Aorta (tissue), 5 donors: Measurements from ENCODE around the gene PRDM12. TPM values are rescaled to one million over a fixed set of nuclear protein-coding genes. Genes with fewer than 3 reads are reported as not detected.

Experiments
- ATAC-seq: fragments of 200-7000 bp; cut with Tn5 transposase; one replicate; pipeline ENCODE4 v1.9.1; 2022; ENCODE audit warnings: moderate library complexity; ENCODE audit not compliant: low FRiP score
- DNase-seq, 2 donors: peaks; one replicate each; pipeline ENCODE4 v3.0.0-alpha.2; 2020
- H3K27ac ChIP-seq, 2 donors: one replicate each; pipeline ENCODE4 v1.5.1; 2013; ENCODE audit warnings: low read length in 2 of 2, mild to moderate bottlenecking in 2 of 2, moderate library complexity in 2 of 2, control low read depth in 1 of 2, inconsistent platforms in 1 of 2, low read depth in 1 of 2
- H3K27me3 ChIP-seq, 2 donors: one replicate each; pipeline ENCODE4 v1.6.1; 2013; ENCODE audit warnings: control low read depth in 1 of 2, low read length in 1 of 2, mild to moderate bottlenecking in 1 of 2, moderate library complexity in 1 of 2; ENCODE audit not compliant: insufficient read depth in 2 of 2, control insufficient read depth in 1 of 2
- H3K36me3 ChIP-seq, 2 donors: one replicate each; pipeline ENCODE4 v1.6.1; 2013; ENCODE audit warnings: control low read depth in 1 of 2, low read length in 1 of 2, mild to moderate bottlenecking in 1 of 2; ENCODE audit not compliant: insufficient read depth in 2 of 2, control insufficient read depth in 1 of 2
- H3K4me1 ChIP-seq, 2 donors: one replicate each; pipeline ENCODE4 v1.6.1; 2013; ENCODE audit warnings: low read length in 2 of 2, control low read depth in 1 of 2, mild to moderate bottlenecking in 1 of 2, moderate library complexity in 1 of 2; ENCODE audit not compliant: insufficient read depth in 2 of 2, control insufficient read depth in 1 of 2
- H3K4me3 ChIP-seq, 2 donors: one replicate each; pipeline ENCODE4 v1.5.1; 2013; ENCODE audit warnings: low read length in 2 of 2, control low read depth in 1 of 2, mild to moderate bottlenecking in 1 of 2
- H3K9me3 ChIP-seq: one replicate; pipeline ENCODE4 v1.6.1; 2013; ENCODE audit warnings: mild to moderate bottlenecking, low read length; ENCODE audit not compliant: control insufficient read depth
- WGBS, 2 donors: extraction: QIAGEN DNeasy Blood & Tissue Kit; methylation state at CpG; one replicate each; pipeline ENCODE4 v1.1.7; 2013; 5-methylcytosine and 5-hydroxymethylcytosine counted together
- intact Hi-C, 2 donors: fragments of 100-400 bp; cut with DNase I; formaldehyde crosslinking; loops; one replicate each; pipeline versions ENCODE4 v1.14.2 to v1.15.0; 2022
- polyA plus RNA-seq, 2 donors: library from polyadenylated mRNA; stranded (reverse); fragments of 200-250 nt; gene quantifications; one replicate each; pipeline ENCODE4 v1.2.3, GENCODE V29; 2013
- total RNA-seq, 2 donors: library from RNA; stranded (reverse); fragmentation: NEBNext Ultra II Directional; extraction: Animal tissue kit (Norgen Biotek cat#: 25700); gene quantifications; one replicate each; pipeline ENCODE4 v1.2.1, GENCODE V29; 2021
- donor health status: healthy with polysubstance abuse.
- donor health status: Bipolar disorder and iron deficiency.
- donor health status: DM: no; HTN: no; CAD: no.
- donor health status: DM: no; HTN: no; CAD: no.
- donor health status: DM: yes; HTN: yes; CAD: no.

Gene PRDM12
- total and polyA plus RNA-seq, 4 donors = not detected

DNA sequence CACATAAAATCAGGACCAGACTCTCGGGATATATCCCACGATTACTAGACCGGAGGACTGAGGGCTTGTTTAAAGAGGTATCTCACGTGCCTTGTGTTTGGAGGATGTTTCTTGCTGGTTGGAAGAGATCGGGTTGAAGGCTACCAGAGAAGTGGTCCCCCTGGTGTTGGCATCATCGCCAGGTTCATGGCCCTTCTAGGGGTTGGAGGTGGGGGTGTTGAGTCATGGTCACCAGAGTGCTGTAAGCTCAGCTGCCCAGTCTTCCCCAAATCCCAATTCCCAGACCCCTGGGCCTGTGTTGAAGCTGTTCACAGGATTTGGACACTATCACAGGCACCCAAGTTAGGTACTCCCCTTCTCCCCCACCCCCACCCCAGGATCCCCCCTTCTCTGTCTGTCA lies 29.1 kb upstream of the PRDM12 start:
- ATAC-seq (no peak), DNase-seq (peak in 1 of 2 donors; percentile 30)
- H3K27me3 ChIP-seq = no peaks in the 10 kb centered on the region
- H3K4me1 ChIP-seq = no peaks in the 10 kb centered on the region
- 92 to 93% methylated on average over 6 of the region's 6 CpGs for WGBS, 2 donors
- no peaks in the 10 kb centered on the region for H3K9me3 ChIP-seq
- no peak overlapping the region for H3K4me3 ChIP-seq
- intact Hi-C loops = no loop called here
- H3K36me3 ChIP-seq = peaks cover 2 to 17% of the 10 kb centered on the region in 2 donors
- H3K27ac ChIP-seq = no peak overlapping the region

DNA sequence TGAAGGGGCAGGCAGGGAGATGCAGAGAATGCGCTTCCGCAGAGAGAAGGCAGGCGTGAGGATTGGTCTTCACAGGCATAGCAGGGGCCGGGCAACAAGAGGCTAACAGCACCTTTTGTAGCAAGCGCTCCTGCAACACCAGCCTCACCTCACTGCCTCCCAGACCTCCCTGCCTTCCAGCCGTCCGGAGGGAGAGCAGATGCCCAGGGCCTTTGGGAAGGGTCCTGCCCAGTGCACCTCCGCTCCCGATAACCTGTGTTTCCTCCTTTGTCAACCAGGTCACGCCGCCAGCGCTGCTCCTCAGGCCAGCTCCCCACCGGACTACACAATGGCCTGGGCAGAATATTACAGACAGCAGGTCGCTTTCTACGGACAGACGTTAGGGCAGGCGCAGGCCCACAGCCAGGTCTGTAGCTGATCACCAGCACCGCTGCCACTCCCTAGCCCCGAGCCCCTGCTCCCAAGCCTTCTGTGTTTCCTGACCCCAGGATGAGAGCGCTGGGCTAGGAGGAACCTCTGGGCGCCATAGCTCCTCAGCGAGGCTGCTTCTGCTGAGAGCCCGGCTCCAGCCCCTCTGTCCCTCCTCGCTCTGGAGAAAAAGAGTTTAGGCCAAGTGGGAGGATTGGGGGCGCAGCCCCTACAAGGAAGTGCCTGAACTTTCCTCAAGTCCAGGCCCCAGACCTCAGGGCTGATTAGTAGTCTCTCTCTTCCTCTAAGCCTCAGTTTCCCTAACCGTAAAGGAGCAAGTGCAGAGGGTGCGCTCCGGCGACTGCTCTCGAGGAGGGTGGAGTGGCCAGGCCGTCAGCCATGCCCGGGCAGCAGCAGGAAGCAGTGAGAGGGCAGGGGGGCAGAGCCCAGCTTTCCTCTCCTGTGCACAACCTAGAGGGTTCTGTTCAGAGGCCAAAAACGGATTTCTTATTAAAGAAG lies 28.4 kb upstream of the PRDM12 start:
- no peaks in the 10 kb centered on the region for H3K27me3 ChIP-seq
- peaks cover 2 to 15% of the 10 kb centered on the region in 2 donors for H3K36me3 ChIP-seq
- intact Hi-C loops = no loop called here
- H3K4me3 ChIP-seq = no peak overlapping the region
- WGBS, 2 donors = 93 to 94% methylated on average over 33 of the region's 33 CpGs
- no peaks in the 10 kb centered on the region for H3K4me1 ChIP-seq
- H3K27ac ChIP-seq = no peak overlapping the region
- ATAC-seq (no peak), DNase-seq (peak in 1 of 2 donors; percentile 66)
- H3K9me3 ChIP-seq = no peaks in the 10 kb centered on the region

DNA sequence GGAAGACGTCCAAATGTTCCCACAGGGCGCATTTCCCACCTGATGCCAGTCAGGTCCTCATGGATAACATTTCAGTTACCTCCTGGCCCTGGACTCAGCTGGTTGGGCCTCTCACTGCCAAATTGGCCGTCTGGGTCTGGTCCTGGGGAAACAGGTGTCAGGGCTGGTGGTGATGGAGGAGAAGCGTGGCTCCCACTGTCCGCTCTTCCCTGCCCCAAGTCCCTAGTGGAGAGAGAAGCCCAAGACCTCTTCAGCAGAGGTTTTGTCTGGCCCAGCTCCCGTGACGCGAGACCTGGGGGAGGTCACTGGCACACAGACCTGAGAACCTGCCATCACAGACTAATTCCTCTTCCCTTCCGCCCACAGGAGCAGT lies 27.8 kb upstream of the PRDM12 start:
- no peak overlapping the region for H3K27ac ChIP-seq
- WGBS, 2 donors = 82 to 85% methylated on average over 9 of the region's 9 CpGs
- H3K4me1 ChIP-seq = no peaks in the 10 kb centered on the region
- no peaks in the 10 kb centered on the region for H3K9me3 ChIP-seq
- intact Hi-C loops = no loop called here
- no peak for ATAC-seq
- no peak overlapping the region for H3K4me3 ChIP-seq
- peak in 1 of 2 donors; percentile 21 for DNase-seq
- peaks cover 2 to 11% of the 10 kb centered on the region in 2 donors for H3K36me3 ChIP-seq
- H3K27me3 ChIP-seq = no peaks in the 10 kb centered on the region

DNA sequence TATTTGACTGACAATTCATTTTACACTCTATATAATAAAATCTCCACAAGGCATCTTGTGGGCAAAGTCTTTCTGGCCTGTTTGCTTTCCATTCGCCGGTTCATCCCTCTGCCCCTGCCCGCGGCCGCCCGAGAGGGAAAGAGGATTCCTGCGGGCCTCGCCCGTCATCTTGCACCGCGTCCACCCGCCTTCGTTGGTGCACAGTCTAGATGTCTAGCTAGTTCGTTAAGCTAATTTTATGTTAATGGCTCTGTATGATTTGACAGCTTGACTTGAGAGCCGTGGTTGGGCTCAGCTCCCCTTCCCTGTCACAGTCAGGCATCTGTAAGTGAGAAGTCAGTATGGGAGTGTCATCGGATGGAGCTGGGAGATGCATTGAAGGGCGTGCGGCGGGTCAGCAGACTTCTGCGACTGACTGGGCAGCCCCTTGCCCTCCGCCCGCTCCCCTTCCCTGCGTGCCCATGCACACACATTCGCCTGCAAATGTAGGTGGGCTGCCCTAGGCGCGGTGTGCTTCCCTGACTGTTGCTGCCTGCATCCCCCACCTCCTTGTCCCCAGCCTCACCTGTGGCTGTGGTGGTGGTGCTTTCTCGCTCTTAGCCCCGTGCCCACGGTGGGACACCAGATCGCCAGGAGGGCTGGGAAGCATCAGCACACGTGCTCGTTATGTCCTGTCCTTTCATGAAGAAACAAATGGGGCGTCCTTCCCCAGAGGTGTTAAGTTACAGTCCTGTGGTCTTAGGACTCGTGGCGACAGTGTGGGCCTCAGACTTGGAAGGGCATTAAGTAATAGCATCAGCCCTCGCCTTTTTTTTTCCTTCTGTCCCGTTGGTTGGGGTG lies 25.9 kb upstream of the PRDM12 start:
- ATAC-seq = no peak
- WGBS, 2 donors = 80 to 81% methylated on average over 37 of the region's 37 CpGs
- Histone ChIP-seq H3K36me3 (peaks cover 2 to 7% of the 10 kb centered on the region in 2 donors), H3K4me3 (no peak overlapping the region), H3K27ac (no peak overlapping the region), H3K4me1 (no peaks in the 10 kb centered on the region), H3K27me3 (no peaks in the 10 kb centered on the region), H3K9me3 (no peaks in the 10 kb centered on the region)
- peak in 1 of 2 donors; percentile 62 for DNase-seq
- intact Hi-C loops = no loop called here

DNA sequence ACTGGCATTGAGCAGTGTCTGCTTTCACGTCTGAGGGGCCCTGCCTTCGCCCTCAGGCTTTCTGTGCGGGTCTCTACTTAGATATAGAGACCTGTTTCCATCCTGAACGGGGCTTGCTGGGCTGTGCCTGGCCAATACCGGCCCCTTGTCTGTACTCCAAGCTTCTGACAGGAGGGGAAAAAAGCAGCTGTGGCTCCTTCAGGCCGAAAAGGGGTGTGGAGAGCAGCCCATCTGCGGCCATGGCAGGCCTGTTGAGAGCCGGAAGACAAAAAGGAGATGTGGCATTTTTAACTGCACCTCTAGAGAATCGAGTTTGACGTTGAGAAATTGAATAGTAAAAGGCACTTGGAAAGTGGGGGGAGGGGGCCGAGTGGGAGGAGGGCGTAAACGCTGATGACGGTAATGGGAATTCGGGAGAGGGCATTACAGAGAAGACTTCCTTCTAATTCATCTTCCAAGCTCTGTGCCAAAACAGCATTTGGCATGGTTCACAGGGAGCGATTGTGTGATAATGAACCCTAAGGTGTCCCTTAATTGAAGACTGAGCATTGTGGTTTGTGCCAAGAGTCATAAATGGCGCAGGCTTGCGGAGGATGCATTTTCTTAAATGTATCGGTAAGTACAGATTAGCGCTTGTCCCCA lies 25.1 kb upstream of the PRDM12 start:
- intact Hi-C loops = no loop called here
- Histone ChIP-seq H3K4me3 (no peak overlapping the region), H3K9me3 (no peaks in the 10 kb centered on the region), H3K27ac (no peak overlapping the region), H3K36me3 (peaks cover 2 to 7% of the 10 kb centered on the region in 2 donors), H3K27me3 (no peaks in the 10 kb centered on the region), H3K4me1 (no peaks in the 10 kb centered on the region)
- DNase-seq (peak in 1 of 2 donors; percentile 72), ATAC-seq (no peak)
- WGBS, 2 donors = 67 to 69% methylated on average over 20 of the region's 20 CpGs

DNA sequence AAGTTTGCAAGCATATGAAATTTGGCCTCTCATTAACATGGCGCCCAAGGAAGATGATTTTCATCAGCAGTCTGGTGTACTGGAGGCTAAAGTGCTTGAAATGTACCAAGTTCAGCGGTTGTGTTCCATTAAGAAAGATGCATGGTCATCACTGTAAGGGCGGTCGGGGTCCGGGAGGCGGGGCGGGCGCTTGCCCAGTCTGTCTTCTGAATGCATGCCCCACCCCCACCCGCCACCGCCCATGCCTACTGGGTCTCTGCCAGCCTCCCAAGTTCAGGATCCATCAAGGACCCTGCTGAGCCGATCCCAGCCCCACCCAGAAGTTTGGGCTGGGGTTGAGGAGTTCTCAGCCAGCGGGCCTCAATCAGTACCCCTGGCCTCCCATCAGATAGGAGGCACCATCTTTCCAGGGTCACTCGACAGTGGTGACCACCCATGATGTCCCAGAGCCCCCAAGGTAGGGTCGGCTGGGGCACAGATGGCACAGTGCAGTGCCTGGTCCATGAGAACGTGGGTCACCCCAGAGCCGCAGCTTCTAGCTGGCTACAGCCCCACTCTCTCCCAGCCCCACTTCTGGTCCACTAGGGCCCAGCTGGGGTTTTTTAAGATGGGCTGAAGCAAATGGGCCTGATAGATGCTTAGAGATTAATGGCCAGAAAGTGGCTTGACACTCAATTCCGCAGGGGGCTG lies 24.4 kb upstream of the PRDM12 start:
- DNase-seq (peak; percentile 35 to 44), ATAC-seq (no peak)
- 90 to 94% methylated on average over 17 of the region's 17 CpGs for WGBS, 2 donors
- H3K36me3 ChIP-seq = peaks cover 2 to 7% of the 10 kb centered on the region in 2 donors
- no peaks in the 10 kb centered on the region for H3K27me3 ChIP-seq
- H3K27ac ChIP-seq = no peak overlapping the region
- H3K4me3 ChIP-seq = no peak overlapping the region
- H3K9me3 ChIP-seq = no peaks in the 10 kb centered on the region
- intact Hi-C loops = no loop called here
- no peaks in the 10 kb centered on the region for H3K4me1 ChIP-seq

DNA sequence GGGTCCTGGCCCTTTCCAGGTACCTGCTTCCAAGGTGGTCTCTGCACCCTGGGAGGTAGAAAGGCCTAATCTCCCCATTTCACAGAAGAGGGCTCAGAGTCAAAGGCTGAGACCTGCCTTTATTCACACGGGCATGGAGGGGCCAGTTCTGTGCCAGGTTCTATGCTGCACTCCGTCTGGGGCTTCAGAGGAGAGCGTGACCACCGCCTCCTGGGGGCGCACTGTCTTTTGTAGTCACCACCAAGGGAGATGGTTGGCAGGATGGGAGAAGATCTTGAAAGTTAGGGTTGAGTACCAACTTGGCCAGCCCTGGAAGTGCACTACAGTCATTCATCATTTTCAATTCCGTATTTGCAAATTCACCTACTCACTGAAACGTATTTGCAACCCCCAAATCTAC lies 23.7 kb upstream of the PRDM12 start:
- Histone ChIP-seq H3K27ac (no peak overlapping the region), H3K9me3 (no peaks in the 10 kb centered on the region), H3K4me1 (no peaks in the 10 kb centered on the region), H3K4me3 (no peak overlapping the region), H3K36me3 (peaks cover 2 to 7% of the 10 kb centered on the region in 2 donors), H3K27me3 (no peaks in the 10 kb centered on the region)
- peak; percentile 22 to 68 for DNase-seq
- intact Hi-C loops = no loop called here
- WGBS, 2 donors = 71 to 72% methylated on average over 7 of the region's 7 CpGs
- no peak for ATAC-seq

DNA sequence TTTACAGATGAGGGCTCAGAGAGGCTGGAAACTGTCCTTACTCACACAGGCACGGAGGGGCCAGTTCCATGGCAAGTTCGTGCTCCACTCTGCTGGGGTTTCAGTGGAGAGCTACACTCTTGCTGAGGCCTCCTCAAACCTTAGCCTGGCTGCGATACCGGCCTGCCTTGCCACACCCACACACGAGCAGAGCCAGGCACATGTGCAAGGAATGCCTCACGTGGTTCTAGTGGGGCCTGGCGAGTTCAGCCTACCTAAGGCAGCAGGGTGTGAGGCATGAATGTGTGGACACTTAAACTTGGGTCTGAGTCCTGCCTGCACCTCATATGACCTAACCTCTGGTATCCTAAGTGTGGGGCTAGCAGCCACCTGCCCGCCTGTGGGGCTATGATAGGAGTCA lies 21.5 kb upstream of the PRDM12 start:
- Histone ChIP-seq H3K9me3 (no peaks in the 10 kb centered on the region), H3K4me1 (no peaks in the 10 kb centered on the region), H3K36me3 (peaks cover 0 to 6% of the 10 kb centered on the region in 2 donors), H3K27ac (no peak overlapping the region), H3K4me3 (no peak overlapping the region), H3K27me3 (no peaks in the 10 kb centered on the region)
- intact Hi-C loops = no loop called here
- DNase-seq (peak; percentile 30 to 59), ATAC-seq (no peak)
- 77 to 78% methylated on average over 8 of the region's 8 CpGs for WGBS, 2 donors
